ENCODE results near the gene BCL2L15. TPM values are rescaled to one million over a fixed set of nuclear protein-coding genes. Genes with fewer than 3 reads are reported as not detected.

Gene BCL2L15
- polyA plus RNA-seq (2013, experiment 1 of 2): 0.07 TPM
- 0.14 TPM for polyA plus RNA-seq (2013, experiment 2 of 2)

DNA sequence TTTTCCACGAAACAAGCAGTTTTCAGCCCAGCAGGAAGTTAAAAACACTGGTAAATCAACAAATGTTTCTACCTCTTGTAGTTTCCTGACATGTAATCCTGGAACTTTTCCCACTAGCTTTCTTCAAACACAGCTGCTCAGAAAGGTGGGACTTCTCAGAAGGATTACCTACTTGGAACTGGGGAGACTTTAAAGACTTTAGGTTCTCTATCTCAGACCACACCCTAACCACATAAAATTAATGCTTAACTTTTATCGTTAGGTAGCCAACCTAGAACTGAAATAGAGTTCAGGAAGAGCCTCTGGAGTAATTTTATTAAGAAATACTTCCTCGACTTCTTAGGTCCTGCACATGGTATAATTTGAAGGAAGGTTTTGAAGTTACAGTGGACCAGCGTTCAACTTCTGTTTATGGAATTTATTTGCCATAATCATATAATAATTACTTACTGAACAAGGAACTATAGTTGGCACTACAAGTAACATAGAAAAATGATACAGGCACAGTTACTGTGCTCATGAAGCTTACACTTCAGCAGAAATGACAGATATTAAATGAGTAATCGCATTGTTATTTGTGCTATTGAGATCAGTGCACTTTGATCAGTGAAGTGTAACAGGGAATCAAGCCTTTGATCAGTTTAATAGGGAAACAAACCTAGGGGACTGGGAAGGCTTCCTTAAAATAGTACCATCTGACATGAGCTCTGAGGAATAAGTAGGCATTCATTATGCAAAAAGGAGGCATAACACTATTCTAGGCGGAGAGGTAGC lies at the start of gene BCL2L15:
BCL2L15 (minus strand) TSS at position 180 of the 774 bp plus-strand sequence. CDS start 206 bp downstream, outside the sequence.
- H3K4me1 ChIP-seq (ENCODE audit: control insufficient read depth, low read depth, low read length): no peaks in the 10 kb centered on the region
- no peak within 1 kb of the TSS for H2AK5ac ChIP-seq (ENCODE audit: low read length)
- H3K4ac ChIP-seq (ENCODE audit: low read depth, low read length): no peak within 1 kb of the TSS
- H3K79me1 ChIP-seq (ENCODE audit: low read length): no peaks in the 10 kb centered on the region
- no peak within 1 kb of the TSS for H2BK15ac ChIP-seq (replicated peaks; ENCODE audit: low read depth)
- no CpG with 5 or more reads among the region's 6 CpGs for WGBS (ENCODE audit: extremely low coverage, insufficient coverage, low lambda C conversion rate)
- H3K27me3 ChIP-seq (ENCODE audit: insufficient read depth, low read length, poor library complexity): no peaks in the 10 kb centered on the region
- no peak within 1 kb of the TSS for H4K5ac ChIP-seq (ENCODE audit: low read length)
- H3K18ac ChIP-seq (ENCODE audit: low read length): no peak within 1 kb of the TSS
- H2BK120ac ChIP-seq (ENCODE audit: low read depth, low read length): no peak within 1 kb of the TSS
- no peak within 1 kb of the TSS for H3K4me2 ChIP-seq (ENCODE audit: low read length)
- H3K4me3 ChIP-seq (ENCODE audit: low read length): no peak within 1 kb of the TSS
- no peak within 1 kb of the TSS for H3K56ac ChIP-seq (ENCODE audit: low read length)
- H3K9ac ChIP-seq (ENCODE audit: low read length): no peak within 1 kb of the TSS
- H3K23ac ChIP-seq (ENCODE audit: low read length): no peak within 1 kb of the TSS
- H2BK5ac ChIP-seq (ENCODE audit: low read length): no peak within 1 kb of the TSS
- no peak within 1 kb of the TSS for H3K27ac ChIP-seq (ENCODE audit: low read depth, low read length)
- no peak for DNase-seq
- no peaks in the 10 kb centered on the region for H3K79me2 ChIP-seq (ENCODE audit: control insufficient read depth, insufficient read depth, low read length)
- H3K36me3 ChIP-seq (ENCODE audit: control insufficient read depth, insufficient read depth, low read length): no peaks in the 10 kb centered on the region
- H4K8ac ChIP-seq (ENCODE audit: low read depth, low read length): no peak within 1 kb of the TSS

DNA sequence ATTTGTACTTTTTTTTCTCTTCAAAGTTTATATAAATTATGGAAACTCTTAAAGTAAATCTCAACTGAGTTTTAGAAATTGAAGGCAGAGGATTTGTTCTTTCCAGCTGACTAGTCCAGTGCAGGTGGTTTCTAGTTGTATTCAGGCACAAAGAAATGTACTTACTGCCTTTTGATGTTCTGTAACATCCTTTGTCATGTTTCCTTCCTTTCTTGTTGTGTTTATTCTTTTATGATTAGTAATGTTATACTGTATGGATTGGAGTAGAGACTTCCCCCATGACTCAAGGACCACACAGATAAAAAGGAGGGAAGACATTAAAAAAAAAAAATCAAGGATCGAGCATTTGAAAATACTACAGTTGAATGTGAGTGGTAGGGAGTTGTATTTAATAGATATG lies 49.8 kb upstream of the BCL2L15 start:
- Histone ChIP-seq H2BK15ac (replicated peaks; ENCODE audit: low read depth) (no peak overlapping the region), H3K4me3 (ENCODE audit: low read length) (no peak overlapping the region), H4K8ac (ENCODE audit: low read depth, low read length) (no peak overlapping the region), H3K23ac (ENCODE audit: low read length) (no peak overlapping the region), H2AK5ac (ENCODE audit: low read length) (no peak overlapping the region), H3K27ac (ENCODE audit: low read depth, low read length) (no peak overlapping the region), H3K4me1 (ENCODE audit: control insufficient read depth, low read depth, low read length) (peaks cover 2% of the 10 kb centered on the region), H3K79me1 (ENCODE audit: low read length) (peaks cover 14% of the 10 kb centered on the region), H2BK120ac (ENCODE audit: low read depth, low read length) (no peak overlapping the region), H3K18ac (ENCODE audit: low read length) (no peak overlapping the region), H3K4ac (ENCODE audit: low read depth, low read length) (no peak overlapping the region), H3K56ac (ENCODE audit: low read length) (no peak overlapping the region), H3K9ac (ENCODE audit: low read length) (no peak overlapping the region), H3K79me2 (ENCODE audit: control insufficient read depth, insufficient read depth, low read length) (peaks cover 34% of the 10 kb centered on the region), H4K5ac (ENCODE audit: low read length) (no peak overlapping the region), H2BK5ac (ENCODE audit: low read length) (no peak overlapping the region), H3K27me3 (ENCODE audit: insufficient read depth, low read length, poor library complexity) (no peaks in the 10 kb centered on the region), H3K4me2 (ENCODE audit: low read length) (no peak overlapping the region), H3K36me3 (ENCODE audit: control insufficient read depth, insufficient read depth, low read length) (peaks cover 4% of the 10 kb centered on the region)
- no peak for DNase-seq
- WGBS (ENCODE audit: extremely low coverage, insufficient coverage, low lambda C conversion rate): 100% methylated on average over 1 of the region's 1 CpG

DNA sequence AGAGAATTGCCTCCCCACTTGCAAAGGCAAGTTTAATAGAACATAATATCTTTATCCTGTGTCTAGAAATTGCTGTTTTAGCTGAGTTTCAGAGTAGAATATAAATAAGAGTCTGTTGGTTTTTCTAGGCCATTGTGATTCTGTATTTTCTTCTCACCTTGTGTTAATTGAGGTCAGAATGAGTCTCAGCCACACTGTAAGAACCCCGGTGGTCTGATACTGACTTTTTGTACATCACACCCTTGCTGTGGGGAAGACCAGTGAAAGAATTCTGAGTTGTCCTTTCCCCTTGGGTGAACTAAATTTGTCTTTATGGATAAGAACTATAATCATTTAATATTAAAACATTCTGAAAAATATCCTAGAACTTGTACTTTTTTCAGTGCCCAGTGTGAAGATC lies 48.6 kb upstream of the BCL2L15 start:
- no peak for DNase-seq
- no CpG with 5 or more reads among the region's 1 CpG for WGBS (ENCODE audit: extremely low coverage, insufficient coverage, low lambda C conversion rate)
- peaks cover 2% of the 10 kb centered on the region for H3K4me1 ChIP-seq (ENCODE audit: control insufficient read depth, low read depth, low read length)
- no peak overlapping the region for H2BK5ac ChIP-seq (ENCODE audit: low read length)
- H3K36me3 ChIP-seq (ENCODE audit: control insufficient read depth, insufficient read depth, low read length): peaks cover 1% of the 10 kb centered on the region
- no peak overlapping the region for H3K4me2 ChIP-seq (ENCODE audit: low read length)
- no peak overlapping the region for H3K4ac ChIP-seq (ENCODE audit: low read depth, low read length)
- no peak overlapping the region for H3K23ac ChIP-seq (ENCODE audit: low read length)
- no peak overlapping the region for H2BK120ac ChIP-seq (ENCODE audit: low read depth, low read length)
- H3K27me3 ChIP-seq (ENCODE audit: insufficient read depth, low read length, poor library complexity): no peaks in the 10 kb centered on the region
- no peak overlapping the region for H2BK15ac ChIP-seq (replicated peaks; ENCODE audit: low read depth)
- no peak overlapping the region for H3K9ac ChIP-seq (ENCODE audit: low read length)
- H2AK5ac ChIP-seq (ENCODE audit: low read length): no peak overlapping the region
- H4K8ac ChIP-seq (ENCODE audit: low read depth, low read length): no peak overlapping the region
- H3K79me1 ChIP-seq (ENCODE audit: low read length): peaks cover 13% of the 10 kb centered on the region
- H3K56ac ChIP-seq (ENCODE audit: low read length): no peak overlapping the region
- H3K4me3 ChIP-seq (ENCODE audit: low read length): no peak overlapping the region
- H3K79me2 ChIP-seq (ENCODE audit: control insufficient read depth, insufficient read depth, low read length): peaks cover 40% of the 10 kb centered on the region
- H4K5ac ChIP-seq (ENCODE audit: low read length): no peak overlapping the region
- no peak overlapping the region for H3K27ac ChIP-seq (ENCODE audit: low read depth, low read length)
- no peak overlapping the region for H3K18ac ChIP-seq (ENCODE audit: low read length)

DNA sequence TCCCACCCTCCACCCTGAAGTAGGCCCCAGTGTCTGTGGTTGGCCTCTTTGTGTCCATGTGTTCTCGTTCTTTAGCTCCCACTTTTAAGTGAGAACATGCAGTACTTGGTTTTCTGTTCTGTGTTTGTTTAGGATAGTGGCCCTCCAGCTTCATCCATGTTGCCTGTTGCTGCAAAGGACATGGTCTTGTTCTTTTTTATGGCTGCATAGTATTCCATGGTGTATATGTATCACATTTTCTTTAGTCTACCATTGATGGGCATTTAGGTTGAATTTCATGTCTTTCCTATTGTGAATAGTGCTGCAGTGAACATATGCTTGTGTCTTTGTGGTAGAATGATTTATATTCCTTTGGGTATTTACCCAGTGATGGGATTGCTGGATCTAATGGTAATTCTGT lies 47.8 kb upstream of the BCL2L15 start:
- no peak overlapping the region for H3K18ac ChIP-seq (ENCODE audit: low read length)
- H3K27me3 ChIP-seq (ENCODE audit: insufficient read depth, low read length, poor library complexity): no peaks in the 10 kb centered on the region
- peaks cover 13% of the 10 kb centered on the region for H3K79me1 ChIP-seq (ENCODE audit: low read length)
- H3K79me2 ChIP-seq (ENCODE audit: control insufficient read depth, insufficient read depth, low read length): peaks cover 48% of the 10 kb centered on the region
- H4K8ac ChIP-seq (ENCODE audit: low read depth, low read length): no peak overlapping the region
- peaks cover 2% of the 10 kb centered on the region for H3K4me1 ChIP-seq (ENCODE audit: control insufficient read depth, low read depth, low read length)
- H3K9ac ChIP-seq (ENCODE audit: low read length): no peak overlapping the region
- H3K4ac ChIP-seq (ENCODE audit: low read depth, low read length): no peak overlapping the region
- H4K5ac ChIP-seq (ENCODE audit: low read length): no peak overlapping the region
- no peak overlapping the region for H3K4me2 ChIP-seq (ENCODE audit: low read length)
- no peak overlapping the region for H2BK15ac ChIP-seq (replicated peaks; ENCODE audit: low read depth)
- no peak overlapping the region for H3K27ac ChIP-seq (ENCODE audit: low read depth, low read length)
- WGBS (ENCODE audit: extremely low coverage, insufficient coverage, low lambda C conversion rate): no CpG with 5 or more reads among the region's 1 CpG
- no peak overlapping the region for H2BK5ac ChIP-seq (ENCODE audit: low read length)
- no peak overlapping the region for H2AK5ac ChIP-seq (ENCODE audit: low read length)
- DNase-seq: no peak
- no peak overlapping the region for H2BK120ac ChIP-seq (ENCODE audit: low read depth, low read length)
- H3K23ac ChIP-seq (ENCODE audit: low read length): no peak overlapping the region
- H3K36me3 ChIP-seq (ENCODE audit: control insufficient read depth, insufficient read depth, low read length): no peaks in the 10 kb centered on the region
- no peak overlapping the region for H3K56ac ChIP-seq (ENCODE audit: low read length)
- no peak overlapping the region for H3K4me3 ChIP-seq (ENCODE audit: low read length)

DNA sequence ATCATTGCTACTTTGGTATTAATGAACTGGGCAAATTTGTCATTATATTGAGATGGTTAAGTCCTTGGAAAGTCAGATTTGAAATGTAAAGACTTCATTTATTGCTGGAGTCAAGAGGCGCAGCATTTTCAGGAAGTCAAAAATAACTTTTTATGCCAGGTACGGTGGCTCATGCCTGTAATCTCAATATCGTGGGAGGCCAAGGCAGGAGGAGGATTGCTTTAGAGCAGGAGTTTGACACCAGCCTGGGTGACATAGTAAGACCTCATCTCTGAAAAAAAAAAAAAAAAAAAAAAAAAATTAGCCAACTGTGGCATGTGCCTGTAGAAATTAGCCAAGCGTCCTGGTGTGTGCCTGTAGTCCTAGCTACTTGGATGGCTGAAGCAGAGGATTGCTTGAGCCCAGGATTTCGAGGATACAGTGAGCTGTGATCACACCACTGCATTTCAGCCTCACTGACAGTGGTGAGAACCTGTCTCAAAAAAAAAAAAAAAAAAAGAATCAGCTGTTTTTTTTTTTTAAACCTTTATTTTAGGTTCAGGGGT lies 47.2 kb upstream of the BCL2L15 start:
- no peak overlapping the region for H3K9ac ChIP-seq (ENCODE audit: low read length)
- H3K79me1 ChIP-seq (ENCODE audit: low read length): peaks cover 15% of the 10 kb centered on the region
- H3K18ac ChIP-seq (ENCODE audit: low read length): no peak overlapping the region
- no peak overlapping the region for H3K27ac ChIP-seq (ENCODE audit: low read depth, low read length)
- no peak overlapping the region for H2BK5ac ChIP-seq (ENCODE audit: low read length)
- no peak overlapping the region for H2BK15ac ChIP-seq (replicated peaks; ENCODE audit: low read depth)
- no peak for DNase-seq
- peaks cover 2% of the 10 kb centered on the region for H3K4me1 ChIP-seq (ENCODE audit: control insufficient read depth, low read depth, low read length)
- no peak overlapping the region for H3K23ac ChIP-seq (ENCODE audit: low read length)
- no peak overlapping the region for H3K4ac ChIP-seq (ENCODE audit: low read depth, low read length)
- no peak overlapping the region for H3K4me3 ChIP-seq (ENCODE audit: low read length)
- no peaks in the 10 kb centered on the region for H3K27me3 ChIP-seq (ENCODE audit: insufficient read depth, low read length, poor library complexity)
- H2AK5ac ChIP-seq (ENCODE audit: low read length): no peak overlapping the region
- no peak overlapping the region for H4K5ac ChIP-seq (ENCODE audit: low read length)
- H2BK120ac ChIP-seq (ENCODE audit: low read depth, low read length): no peak overlapping the region
- H3K4me2 ChIP-seq (ENCODE audit: low read length): no peak overlapping the region
- WGBS (ENCODE audit: extremely low coverage, insufficient coverage, low lambda C conversion rate): no CpG with 5 or more reads among the region's 5 CpGs
- no peaks in the 10 kb centered on the region for H3K36me3 ChIP-seq (ENCODE audit: control insufficient read depth, insufficient read depth, low read length)
- H4K8ac ChIP-seq (ENCODE audit: low read depth, low read length): no peak overlapping the region
- peaks cover 50% of the 10 kb centered on the region for H3K79me2 ChIP-seq (ENCODE audit: control insufficient read depth, insufficient read depth, low read length)
- no peak overlapping the region for H3K56ac ChIP-seq (ENCODE audit: low read length)

Measured in mesendoderm (in vitro differentiated cells).